Tibial nerve (tissue), 4 donors: Measurements from ENCODE around the gene RNF144B.

ENCODE experiments used
- CTCF ChIP-seq, 5 experiments: fragments of 200-600 bp in 3 of 5; fragments of 450-650 bp in 2 of 5; sonication (generic) in 3 of 5; IDR thresholded peaks; one replicate each; pipeline ENCODE4 v1.5.1; 2016 to 2019; ENCODE audit warnings: antibody characterized with exemption in 5 of 5, mild to moderate bottlenecking in 3 of 5, moderate library complexity in 2 of 5
- EP300 ChIP-seq, 2 donors: sonication (generic); formaldehyde crosslinking; IDR thresholded peaks; one replicate each; pipeline ENCODE4 v1.6.1; 2017; ENCODE audit warnings: antibody characterized with exemption in 2 of 2, mild to moderate bottlenecking in 1 of 2
- POLR2A ChIP-seq, 2 donors: fragments of 450-650 bp; IDR thresholded peaks; one replicate each; pipeline ENCODE4 v1.6.1; 2017; ENCODE audit warnings: antibody characterized with exemption in 2 of 2, mild to moderate bottlenecking in 2 of 2, moderate library complexity in 2 of 2

GRCh38 chr6:18415207-18415606, 28.1 kb downstream of the RNF144B start:
- no peak for TF ChIP-seq CTCF (IDR thresholded peaks at IDR 0.05)
- no peak for TF ChIP-seq EP300 (IDR thresholded peaks at IDR 0.05)
- TF ChIP-seq POLR2A (IDR thresholded peaks at IDR 0.05): no peak
